ENCODE data around the gene IL12RB2.

IL12RB2 gene

GRCh38 chr1:67431869-67432578 is 124.4 kb downstream of the IL12RB2 start:
- no peak for TF ChIP-seq SIN3A (IDR thresholded peaks at IDR 0.05; ENCODE audit: borderline replicate concordance, insufficient read depth, low read length)
- no peak for TF ChIP-seq POLR2AphosphoS5 (IDR thresholded peaks at IDR 0.05; ENCODE audit: low read depth, low read length)
- TF ChIP-seq TAF1 (IDR thresholded peaks at IDR 0.05; ENCODE audit: borderline replicate concordance, insufficient read depth, low read length) = no peak
- TF ChIP-seq, protein P1, sequence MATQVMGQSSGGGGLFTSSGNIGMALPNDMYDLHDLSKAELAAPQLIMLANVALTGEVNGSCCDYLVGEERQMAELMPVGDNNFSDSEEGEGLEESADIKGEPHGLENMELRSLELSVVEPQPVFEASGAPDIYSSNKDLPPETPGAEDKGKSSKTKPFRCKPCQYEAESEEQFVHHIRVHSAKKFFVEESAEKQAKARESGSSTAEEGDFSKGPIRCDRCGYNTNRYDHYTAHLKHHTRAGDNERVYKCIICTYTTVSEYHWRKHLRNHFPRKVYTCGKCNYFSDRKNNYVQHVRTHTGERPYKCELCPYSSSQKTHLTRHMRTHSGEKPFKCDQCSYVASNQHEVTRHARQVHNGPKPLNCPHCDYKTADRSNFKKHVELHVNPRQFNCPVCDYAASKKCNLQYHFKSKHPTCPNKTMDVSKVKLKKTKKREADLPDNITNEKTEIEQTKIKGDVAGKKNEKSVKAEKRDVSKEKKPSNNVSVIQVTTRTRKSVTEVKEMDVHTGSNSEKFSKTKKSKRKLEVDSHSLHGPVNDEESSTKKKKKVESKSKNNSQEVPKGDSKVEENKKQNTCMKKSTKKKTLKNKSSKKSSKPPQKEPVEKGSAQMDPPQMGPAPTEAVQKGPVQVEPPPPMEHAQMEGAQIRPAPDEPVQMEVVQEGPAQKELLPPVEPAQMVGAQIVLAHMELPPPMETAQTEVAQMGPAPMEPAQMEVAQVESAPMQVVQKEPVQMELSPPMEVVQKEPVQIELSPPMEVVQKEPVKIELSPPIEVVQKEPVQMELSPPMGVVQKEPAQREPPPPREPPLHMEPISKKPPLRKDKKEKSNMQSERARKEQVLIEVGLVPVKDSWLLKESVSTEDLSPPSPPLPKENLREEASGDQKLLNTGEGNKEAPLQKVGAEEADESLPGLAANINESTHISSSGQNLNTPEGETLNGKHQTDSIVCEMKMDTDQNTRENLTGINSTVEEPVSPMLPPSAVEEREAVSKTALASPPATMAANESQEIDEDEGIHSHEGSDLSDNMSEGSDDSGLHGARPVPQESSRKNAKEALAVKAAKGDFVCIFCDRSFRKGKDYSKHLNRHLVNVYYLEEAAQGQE (IDR thresholded peaks at IDR 0.05; ENCODE audit: insufficient read depth in 1 of 2, low read depth in 2 of 2, low read length in 2 of 2) = no peak
- no peak for TF ChIP-seq FOXP2 (optimal IDR thresholded peaks at IDR 0.05; ENCODE audit: borderline replicate concordance, extremely low read depth, extremely low read length, insufficient read depth)

- TF ChIP-seq FOXP2 (optimal IDR thresholded peaks at IDR 0.05; ENCODE audit: borderline replicate concordance, extremely low read depth, extremely low read length, insufficient read depth) (no peak), TAF1 (IDR thresholded peaks at IDR 0.05; ENCODE audit: borderline replicate concordance, insufficient read depth, low read length) (no peak), POLR2AphosphoS5 (IDR thresholded peaks at IDR 0.05; ENCODE audit: low read depth, low read length) (no peak), SIN3A (IDR thresholded peaks at IDR 0.05; ENCODE audit: borderline replicate concordance, insufficient read depth, low read length) (no peak)
- TF ChIP-seq, protein P1 (IDR thresholded peaks at IDR 0.05; ENCODE audit: insufficient read depth in 1 of 2, low read depth in 2 of 2, low read length in 2 of 2) = no peak
Observed at GRCh38 chr1:67432745-67433144, 125.1 kb downstream of the IL12RB2 start.

DNA sequence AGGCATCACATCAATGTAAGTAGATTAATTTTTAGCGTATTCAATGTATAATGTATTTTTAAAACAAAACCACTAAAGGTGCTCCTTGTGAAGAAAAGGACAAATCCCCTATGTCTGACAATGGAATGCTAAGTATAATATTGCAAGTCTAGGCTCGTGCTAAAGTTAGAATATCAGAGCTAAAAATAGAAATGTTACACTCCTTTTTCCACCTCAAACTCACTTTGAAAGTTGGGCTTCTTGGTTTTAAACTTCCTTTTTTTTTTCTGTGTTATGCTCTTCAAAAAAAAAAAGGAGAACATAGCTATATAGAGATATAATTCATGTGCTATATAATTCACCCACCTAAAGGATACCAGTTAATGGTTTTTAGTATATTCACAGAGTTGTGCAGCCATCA is 126.2 kb downstream of the IL12RB2 start:
- no peak for TF ChIP-seq POLR2AphosphoS5 (IDR thresholded peaks at IDR 0.05; ENCODE audit: low read depth, low read length)
- TF ChIP-seq, protein P1 (IDR thresholded peaks at IDR 0.05; ENCODE audit: insufficient read depth in 1 of 2, low read depth in 2 of 2, low read length in 2 of 2) = no peak
- no peak for TF ChIP-seq FOXP2 (optimal IDR thresholded peaks at IDR 0.05; ENCODE audit: borderline replicate concordance, extremely low read depth, extremely low read length, insufficient read depth)
- no peak for TF ChIP-seq SIN3A (IDR thresholded peaks at IDR 0.05; ENCODE audit: borderline replicate concordance, insufficient read depth, low read length)
- no peak for TF ChIP-seq TAF1 (IDR thresholded peaks at IDR 0.05; ENCODE audit: borderline replicate concordance, insufficient read depth, low read length)

- TF ChIP-seq SIN3A (IDR thresholded peaks at IDR 0.05; ENCODE audit: borderline replicate concordance, insufficient read depth, low read length) = no peak
Observed at GRCh38 chr1:67434491-67434890, 126.8 kb downstream of the IL12RB2 start.

DNA sequence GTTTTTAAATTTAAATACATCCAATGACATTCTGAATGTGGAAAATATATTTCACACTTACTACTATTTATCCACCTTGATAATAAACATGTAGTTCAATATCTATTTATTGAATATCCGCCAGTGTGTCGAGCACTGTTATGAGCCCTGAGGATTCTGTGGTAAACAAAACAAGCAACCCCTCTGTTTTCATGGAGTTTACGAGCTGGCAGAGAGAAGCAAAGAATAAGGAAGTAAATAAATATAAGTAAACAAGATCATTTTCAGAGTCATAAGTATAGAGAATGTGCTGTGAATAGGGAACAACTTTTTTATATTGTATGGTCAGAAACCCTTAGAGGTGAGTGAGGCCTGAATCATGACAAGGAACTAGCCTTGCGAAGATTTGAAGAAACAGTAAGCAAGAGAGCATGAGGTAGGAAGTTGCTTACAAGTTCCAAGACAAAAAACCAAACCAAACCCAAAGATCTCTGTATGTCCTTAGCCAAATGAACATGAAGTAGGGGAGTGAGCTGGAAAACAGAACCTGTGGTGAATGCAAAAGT is 128.9 kb downstream of the IL12RB2 start:
- TF ChIP-seq FOXP2 (optimal IDR thresholded peaks at IDR 0.05; ENCODE audit: borderline replicate concordance, extremely low read depth, extremely low read length, insufficient read depth) = no peak
- no peak for TF ChIP-seq POLR2AphosphoS5 (IDR thresholded peaks at IDR 0.05; ENCODE audit: low read depth, low read length)
- TF ChIP-seq SIN3A (IDR thresholded peaks at IDR 0.05; ENCODE audit: borderline replicate concordance, insufficient read depth, low read length) = no peak
- TF ChIP-seq TAF1 (IDR thresholded peaks at IDR 0.05; ENCODE audit: borderline replicate concordance, insufficient read depth, low read length) = no peak
- TF ChIP-seq, protein P1 (IDR thresholded peaks at IDR 0.05; ENCODE audit: insufficient read depth in 1 of 2, low read depth in 2 of 2, low read length in 2 of 2) = no peak

Measured in PFSK-1 (cell line).